ENCODE results near the gene HIPK2.
A peak's percentile ranks its signal among the peaks of the same experiment; 100 is the strongest.

Gene HIPK2

GRCh38 chr7:139698844-139699243 is 79.0 kb downstream of the HIPK2 start:
- peaks cover 0 to 28% (median 19%) of the 10 kb centered on the region in 4 experiments for H3K4me1 ChIP-seq (ENCODE audit: control extremely low read depth in 1 of 4, control insufficient read depth in 4 of 4, insufficient read depth in 4 of 4, low read length in 3 of 4)
- CTCF ChIA-PET, result interaction anchor here (1.0 kb wide), 1 partner anchor 10 kb away, joined by 3 read pairs; no protein-coding TSS in a partner anchor
- DNase-seq, result no peak
- H3K4me3 ChIP-seq (ENCODE audit: control insufficient read depth in 1 of 7, extremely low read depth in 1 of 7, insufficient read depth in 4 of 7, low read depth in 2 of 7, low read length in 6 of 7), result no peak overlapping the region
- no peak overlapping the region for H3K27ac ChIP-seq (ENCODE audit: insufficient read depth in 1 of 2, low read depth in 1 of 2, low read length in 2 of 2, poor library complexity in 1 of 2, severe bottlenecking in 2 of 2)
- POLR2A ChIA-PET, result no interaction called here
- H3K36me3 ChIP-seq (ENCODE audit: control insufficient read depth in 4 of 4, insufficient read depth in 4 of 4, low read length in 3 of 4), result peaks cover 0 to 6% (median 2%) of the 10 kb centered on the region in 4 experiments
- no peaks in the 10 kb centered on the region for H3K9me3 ChIP-seq (ENCODE audit: control extremely low read depth in 1 of 5, control insufficient read depth in 4 of 5, insufficient read depth in 2 of 5, low read depth in 1 of 5, low read length in 4 of 5)
- WGBS (ENCODE audit: insufficient coverage), result over 99% methylated on average over 12 of the region's 13 CpGs
- H3K27me3 ChIP-seq (replicated peaks in 2 of 5; ENCODE audit: control insufficient read depth in 4 of 5, insufficient read depth in 5 of 5, low read length in 4 of 5), result no peaks in the 10 kb centered on the region

- 100% methylated on average over 3 of the region's 9 CpGs for whole genome bisulfite sequencing (ENCODE audit: insufficient coverage)
- POLR2A ChIA-PET, result no interaction called here
- Histone ChIP-seq H3K4me1 (ENCODE audit: control extremely low read depth in 1 of 4, control insufficient read depth in 4 of 4, insufficient read depth in 4 of 4, low read length in 3 of 4) (peaks cover 0 to 24% (median 18%) of the 10 kb centered on the region in 4 experiments), H3K9me3 (ENCODE audit: control extremely low read depth in 1 of 5, control insufficient read depth in 4 of 5, insufficient read depth in 2 of 5, low read depth in 1 of 5, low read length in 4 of 5) (no peaks in the 10 kb centered on the region), H3K27ac (ENCODE audit: insufficient read depth in 1 of 2, low read depth in 1 of 2, low read length in 2 of 2, poor library complexity in 1 of 2, severe bottlenecking in 2 of 2) (no peak overlapping the region), H3K36me3 (ENCODE audit: control insufficient read depth in 4 of 4, insufficient read depth in 4 of 4, low read length in 3 of 4) (peaks cover 0 to 6% (median 2%) of the 10 kb centered on the region in 4 experiments), H3K27me3 (replicated peaks in 2 of 5; ENCODE audit: control insufficient read depth in 4 of 5, insufficient read depth in 5 of 5, low read length in 4 of 5) (no peaks in the 10 kb centered on the region), H3K4me3 (ENCODE audit: control insufficient read depth in 1 of 7, extremely low read depth in 1 of 7, insufficient read depth in 4 of 7, low read depth in 2 of 7, low read length in 6 of 7) (no peak overlapping the region)
- DNase-seq, result no peak
- CTCF ChIA-PET, result no interaction called here
Measured at GRCh38 chr7:139698278-139698677, 79.5 kb downstream of the HIPK2 start.

- Histone ChIP-seq H3K4me1 (ENCODE audit: control extremely low read depth in 1 of 4, control insufficient read depth in 4 of 4, insufficient read depth in 4 of 4, low read length in 3 of 4) (peaks cover 0 to 12% (median 10%) of the 10 kb centered on the region in 4 experiments), H3K4me3 (ENCODE audit: control insufficient read depth in 1 of 7, extremely low read depth in 1 of 7, insufficient read depth in 4 of 7, low read depth in 2 of 7, low read length in 6 of 7) (no peak overlapping the region), H3K9me3 (ENCODE audit: control extremely low read depth in 1 of 5, control insufficient read depth in 4 of 5, insufficient read depth in 2 of 5, low read depth in 1 of 5, low read length in 4 of 5) (no peaks in the 10 kb centered on the region), H3K27ac (ENCODE audit: insufficient read depth in 1 of 2, low read depth in 1 of 2, low read length in 2 of 2, poor library complexity in 1 of 2, severe bottlenecking in 2 of 2) (no peak overlapping the region), H3K36me3 (ENCODE audit: control insufficient read depth in 4 of 4, insufficient read depth in 4 of 4, low read length in 3 of 4) (peaks cover 0 to 8% (median 2%) of the 10 kb centered on the region in 4 experiments), H3K27me3 (replicated peaks in 2 of 5; ENCODE audit: control insufficient read depth in 4 of 5, insufficient read depth in 5 of 5, low read length in 4 of 5) (no peaks in the 10 kb centered on the region)
- WGBS (ENCODE audit: insufficient coverage), result 95% methylated on average over 7 of the region's 10 CpGs
- ChIA-PET CTCF (interaction anchor here (0.9 kb wide), 1 partner anchor 78 kb away, joined by 3 read pairs; no protein-coding TSS in a partner anchor), POLR2A (no interaction called here)
- DNase-seq, result no peak
Measured at GRCh38 chr7:139697056-139697455, 80.7 kb downstream of the HIPK2 start.

GRCh38 chr7:139696552-139696951 is 81.2 kb downstream of the HIPK2 start:
- H3K4me3 ChIP-seq (ENCODE audit: control insufficient read depth in 1 of 7, extremely low read depth in 1 of 7, insufficient read depth in 4 of 7, low read depth in 2 of 7, low read length in 6 of 7), result no peak overlapping the region
- 47% methylated on average over 3 of the region's 4 CpGs for WGBS (ENCODE audit: insufficient coverage)
- no peaks in the 10 kb centered on the region for H3K9me3 ChIP-seq (ENCODE audit: control extremely low read depth in 1 of 5, control insufficient read depth in 4 of 5, insufficient read depth in 2 of 5, low read depth in 1 of 5, low read length in 4 of 5)
- ChIA-PET CTCF (interaction anchor here (0.9 kb wide), 1 partner anchor 78 kb away, joined by 3 read pairs; no protein-coding TSS in a partner anchor), POLR2A (no interaction called here)
- peaks cover under 1 to 8% (median 2%) of the 10 kb centered on the region in 4 experiments for H3K36me3 ChIP-seq (ENCODE audit: control insufficient read depth in 4 of 4, insufficient read depth in 4 of 4, low read length in 3 of 4)
- no peaks in the 10 kb centered on the region for H3K27me3 ChIP-seq (replicated peaks in 2 of 5; ENCODE audit: control insufficient read depth in 4 of 5, insufficient read depth in 5 of 5, low read length in 4 of 5)
- peaks cover 0 to 10% (median 10%) of the 10 kb centered on the region in 4 experiments for H3K4me1 ChIP-seq (ENCODE audit: control extremely low read depth in 1 of 4, control insufficient read depth in 4 of 4, insufficient read depth in 4 of 4, low read length in 3 of 4)
- DNase-seq, result peak in 2 of 3 donors; percentile 52 to 74
- H3K27ac ChIP-seq (ENCODE audit: insufficient read depth in 1 of 2, low read depth in 1 of 2, low read length in 2 of 2, poor library complexity in 1 of 2, severe bottlenecking in 2 of 2), result no peak overlapping the region

- Histone ChIP-seq H3K9me3 (ENCODE audit: control extremely low read depth in 1 of 5, control insufficient read depth in 4 of 5, insufficient read depth in 2 of 5, low read depth in 1 of 5, low read length in 4 of 5) (no peaks in the 10 kb centered on the region), H3K27me3 (replicated peaks in 2 of 5; ENCODE audit: control insufficient read depth in 4 of 5, insufficient read depth in 5 of 5, low read length in 4 of 5) (no peaks in the 10 kb centered on the region), H3K27ac (ENCODE audit: insufficient read depth in 1 of 2, low read depth in 1 of 2, low read length in 2 of 2, poor library complexity in 1 of 2, severe bottlenecking in 2 of 2) (no peak overlapping the region), H3K36me3 (ENCODE audit: control insufficient read depth in 4 of 4, insufficient read depth in 4 of 4, low read length in 3 of 4) (peaks cover 2 to 8% (median 3%) of the 10 kb centered on the region in 4 experiments), H3K4me1 (ENCODE audit: control extremely low read depth in 1 of 4, control insufficient read depth in 4 of 4, insufficient read depth in 4 of 4, low read length in 3 of 4) (peaks cover 0 to 10% (median 10%) of the 10 kb centered on the region in 4 experiments), H3K4me3 (ENCODE audit: control insufficient read depth in 1 of 7, extremely low read depth in 1 of 7, insufficient read depth in 4 of 7, low read depth in 2 of 7, low read length in 6 of 7) (no peak overlapping the region)
- no peak for DNase-seq
- ChIA-PET POLR2A (no interaction called here), CTCF (no interaction called here)
- 92% methylated on average over 1 of the region's 1 CpG for WGBS (ENCODE audit: insufficient coverage)
Measured at GRCh38 chr7:139695588-139695987, 82.2 kb downstream of the HIPK2 start.

GRCh38 chr7:139695051-139695450 is 82.7 kb downstream of the HIPK2 start:
- WGBS (ENCODE audit: insufficient coverage), result 89% methylated on average over 10 of the region's 14 CpGs
- H3K27ac ChIP-seq (ENCODE audit: insufficient read depth in 1 of 2, low read depth in 1 of 2, low read length in 2 of 2, poor library complexity in 1 of 2, severe bottlenecking in 2 of 2), result no peak overlapping the region
- CTCF ChIA-PET, result no interaction called here
- H3K9me3 ChIP-seq (ENCODE audit: control extremely low read depth in 1 of 5, control insufficient read depth in 4 of 5, insufficient read depth in 2 of 5, low read depth in 1 of 5, low read length in 4 of 5), result no peaks in the 10 kb centered on the region
- no peak overlapping the region for H3K4me3 ChIP-seq (ENCODE audit: control insufficient read depth in 1 of 7, extremely low read depth in 1 of 7, insufficient read depth in 4 of 7, low read depth in 2 of 7, low read length in 6 of 7)
- peaks cover 0 to 10% (median 10%) of the 10 kb centered on the region in 4 experiments for H3K4me1 ChIP-seq (ENCODE audit: control extremely low read depth in 1 of 4, control insufficient read depth in 4 of 4, insufficient read depth in 4 of 4, low read length in 3 of 4)
- H3K36me3 ChIP-seq (ENCODE audit: control insufficient read depth in 4 of 4, insufficient read depth in 4 of 4, low read length in 3 of 4), result peaks cover 2 to 8% (median 4%) of the 10 kb centered on the region in 4 experiments
- DNase-seq, result no peak
- POLR2A ChIA-PET, result no interaction called here
- no peaks in the 10 kb centered on the region for H3K27me3 ChIP-seq (replicated peaks in 2 of 5; ENCODE audit: control insufficient read depth in 4 of 5, insufficient read depth in 5 of 5, low read length in 4 of 5)

- POLR2A ChIA-PET, result no interaction called here
- Histone ChIP-seq H3K36me3 (ENCODE audit: control insufficient read depth in 4 of 4, insufficient read depth in 4 of 4, low read length in 3 of 4) (peaks cover 2 to 8% (median 4%) of the 10 kb centered on the region in 4 experiments), H3K9me3 (ENCODE audit: control extremely low read depth in 1 of 5, control insufficient read depth in 4 of 5, insufficient read depth in 2 of 5, low read depth in 1 of 5, low read length in 4 of 5) (no peaks in the 10 kb centered on the region), H3K27me3 (replicated peaks in 2 of 5; ENCODE audit: control insufficient read depth in 4 of 5, insufficient read depth in 5 of 5, low read length in 4 of 5) (no peaks in the 10 kb centered on the region), H3K27ac (ENCODE audit: insufficient read depth in 1 of 2, low read depth in 1 of 2, low read length in 2 of 2, poor library complexity in 1 of 2, severe bottlenecking in 2 of 2) (no peak overlapping the region), H3K4me3 (ENCODE audit: control insufficient read depth in 1 of 7, extremely low read depth in 1 of 7, insufficient read depth in 4 of 7, low read depth in 2 of 7, low read length in 6 of 7) (no peak overlapping the region), H3K4me1 (ENCODE audit: control extremely low read depth in 1 of 4, control insufficient read depth in 4 of 4, insufficient read depth in 4 of 4, low read length in 3 of 4) (peaks cover 0 to 10% (median 10%) of the 10 kb centered on the region in 4 experiments)
- WGBS (ENCODE audit: insufficient coverage), result 96% methylated on average over 8 of the region's 8 CpGs
- DNase-seq, result no peak
- CTCF ChIA-PET, result no interaction called here
Measured at GRCh38 chr7:139694389-139694676, 83.5 kb downstream of the HIPK2 start.
